GM12891 (cell line): ENCODE results near the gene RPS6KA1.

Source experiments
- POLR2A ChIP-seq: IDR thresholded peaks from 2 replicates; pipeline ENCODE4 v1.6.1; 2011; ENCODE audit warnings: low read depth, low read length, control low read depth
- SPI1 ChIP-seq: IDR thresholded peaks from 2 replicates; pipeline ENCODE4 v1.6.1; 2011; ENCODE audit warnings: low read depth, low read length, control low read depth

DNA sequence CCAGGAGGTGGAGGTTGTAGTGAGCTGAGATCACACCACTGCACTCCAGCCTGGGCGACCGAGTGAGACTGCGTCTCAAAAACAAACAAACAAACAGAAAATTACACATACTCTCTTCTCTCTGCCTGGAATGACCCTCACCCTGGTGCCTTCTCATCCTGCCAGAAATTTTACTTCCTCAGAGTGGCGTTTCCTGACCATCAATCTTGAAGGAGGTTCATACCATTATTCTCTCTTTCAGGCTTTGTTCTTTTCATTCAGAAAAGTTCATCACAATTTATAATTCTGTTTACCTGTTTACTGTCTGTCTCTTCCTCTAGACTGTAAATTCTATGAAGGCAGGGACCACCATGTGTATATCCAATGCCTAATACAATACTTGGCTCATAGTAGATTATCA lies 79.3 kb downstream of the RPS6KA1 start:
- TF ChIP-seq SPI1 (no peak), POLR2A (no peak)
